ENCODE measurements around the gene SEMA5B.
A peak's percentile ranks its signal among the peaks of the same experiment; 100 is the strongest.

The SEMA5B gene, protein sequence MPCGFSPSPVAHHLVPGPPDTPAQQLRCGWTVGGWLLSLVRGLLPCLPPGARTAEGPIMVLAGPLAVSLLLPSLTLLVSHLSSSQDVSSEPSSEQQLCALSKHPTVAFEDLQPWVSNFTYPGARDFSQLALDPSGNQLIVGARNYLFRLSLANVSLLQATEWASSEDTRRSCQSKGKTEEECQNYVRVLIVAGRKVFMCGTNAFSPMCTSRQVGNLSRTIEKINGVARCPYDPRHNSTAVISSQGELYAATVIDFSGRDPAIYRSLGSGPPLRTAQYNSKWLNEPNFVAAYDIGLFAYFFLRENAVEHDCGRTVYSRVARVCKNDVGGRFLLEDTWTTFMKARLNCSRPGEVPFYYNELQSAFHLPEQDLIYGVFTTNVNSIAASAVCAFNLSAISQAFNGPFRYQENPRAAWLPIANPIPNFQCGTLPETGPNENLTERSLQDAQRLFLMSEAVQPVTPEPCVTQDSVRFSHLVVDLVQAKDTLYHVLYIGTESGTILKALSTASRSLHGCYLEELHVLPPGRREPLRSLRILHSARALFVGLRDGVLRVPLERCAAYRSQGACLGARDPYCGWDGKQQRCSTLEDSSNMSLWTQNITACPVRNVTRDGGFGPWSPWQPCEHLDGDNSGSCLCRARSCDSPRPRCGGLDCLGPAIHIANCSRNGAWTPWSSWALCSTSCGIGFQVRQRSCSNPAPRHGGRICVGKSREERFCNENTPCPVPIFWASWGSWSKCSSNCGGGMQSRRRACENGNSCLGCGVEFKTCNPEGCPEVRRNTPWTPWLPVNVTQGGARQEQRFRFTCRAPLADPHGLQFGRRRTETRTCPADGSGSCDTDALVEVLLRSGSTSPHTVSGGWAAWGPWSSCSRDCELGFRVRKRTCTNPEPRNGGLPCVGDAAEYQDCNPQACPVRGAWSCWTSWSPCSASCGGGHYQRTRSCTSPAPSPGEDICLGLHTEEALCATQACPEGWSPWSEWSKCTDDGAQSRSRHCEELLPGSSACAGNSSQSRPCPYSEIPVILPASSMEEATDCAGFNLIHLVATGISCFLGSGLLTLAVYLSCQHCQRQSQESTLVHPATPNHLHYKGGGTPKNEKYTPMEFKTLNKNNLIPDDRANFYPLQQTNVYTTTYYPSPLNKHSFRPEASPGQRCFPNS

DNA sequence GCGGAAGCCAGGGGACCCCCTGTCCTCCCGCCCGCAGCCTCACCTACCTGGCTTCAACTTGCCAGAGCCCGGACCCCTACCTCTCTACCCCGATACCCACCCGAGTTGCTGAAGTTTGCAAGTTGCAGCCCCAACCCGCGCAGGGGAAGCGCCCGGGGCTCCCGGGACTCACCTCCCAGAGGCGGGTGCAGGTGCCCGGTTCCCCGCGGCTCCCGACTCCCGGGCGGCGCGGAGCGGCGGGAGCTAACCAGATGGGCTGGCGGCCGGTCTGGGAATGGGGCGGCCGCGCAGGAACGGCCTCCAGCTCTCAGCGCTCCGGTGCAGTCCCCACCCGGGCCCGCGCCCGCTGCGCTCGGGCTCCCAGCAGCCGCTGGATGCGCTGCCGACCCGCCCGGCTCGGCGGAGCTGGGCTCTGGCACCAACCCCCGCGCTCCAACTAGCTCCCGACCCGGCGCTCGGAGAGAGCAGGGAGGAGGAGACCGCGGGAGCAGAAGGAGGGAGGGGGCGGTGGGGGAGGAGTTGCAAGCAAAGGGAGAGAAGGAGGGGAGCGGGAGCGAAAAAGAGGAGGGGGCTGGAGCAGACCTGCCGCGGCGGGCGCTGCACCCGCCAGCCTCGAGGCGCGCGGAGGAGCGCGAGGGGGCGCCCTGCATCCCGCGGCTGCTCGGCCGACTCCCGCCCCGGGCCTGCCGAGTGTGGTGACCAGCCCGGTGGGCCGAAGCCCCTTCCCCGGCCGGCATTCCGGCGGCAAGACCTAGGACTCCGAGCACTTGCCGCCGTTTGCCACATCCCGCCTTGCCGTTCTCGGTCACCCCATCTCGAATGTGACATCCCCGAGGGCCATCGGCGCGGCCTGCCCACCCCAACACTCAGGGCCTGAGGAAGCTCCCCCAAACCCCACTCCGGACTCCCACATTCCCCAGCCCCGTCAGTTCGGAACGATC, at the start of gene SEMA5B:
Gene SEMA5B (minus strand): TSS at position 472 of the 941 bp plus-strand sequence. CDS start 66,500 bp downstream, outside the sequence.
- no peak for DNase-seq (ENCODE audit: low read depth)
- TF ChIP-seq CTCF (IDR thresholded peaks at IDR 0.05; ENCODE audit: control insufficient read depth, insufficient read depth, low read depth, low read length, missing control alignments), result peak; percentile 17
- peak within 1 kb of the TSS; percentile 46 for H3K4me3 ChIP-seq (ENCODE audit: control insufficient read depth, low read depth, low read length)

DNA sequence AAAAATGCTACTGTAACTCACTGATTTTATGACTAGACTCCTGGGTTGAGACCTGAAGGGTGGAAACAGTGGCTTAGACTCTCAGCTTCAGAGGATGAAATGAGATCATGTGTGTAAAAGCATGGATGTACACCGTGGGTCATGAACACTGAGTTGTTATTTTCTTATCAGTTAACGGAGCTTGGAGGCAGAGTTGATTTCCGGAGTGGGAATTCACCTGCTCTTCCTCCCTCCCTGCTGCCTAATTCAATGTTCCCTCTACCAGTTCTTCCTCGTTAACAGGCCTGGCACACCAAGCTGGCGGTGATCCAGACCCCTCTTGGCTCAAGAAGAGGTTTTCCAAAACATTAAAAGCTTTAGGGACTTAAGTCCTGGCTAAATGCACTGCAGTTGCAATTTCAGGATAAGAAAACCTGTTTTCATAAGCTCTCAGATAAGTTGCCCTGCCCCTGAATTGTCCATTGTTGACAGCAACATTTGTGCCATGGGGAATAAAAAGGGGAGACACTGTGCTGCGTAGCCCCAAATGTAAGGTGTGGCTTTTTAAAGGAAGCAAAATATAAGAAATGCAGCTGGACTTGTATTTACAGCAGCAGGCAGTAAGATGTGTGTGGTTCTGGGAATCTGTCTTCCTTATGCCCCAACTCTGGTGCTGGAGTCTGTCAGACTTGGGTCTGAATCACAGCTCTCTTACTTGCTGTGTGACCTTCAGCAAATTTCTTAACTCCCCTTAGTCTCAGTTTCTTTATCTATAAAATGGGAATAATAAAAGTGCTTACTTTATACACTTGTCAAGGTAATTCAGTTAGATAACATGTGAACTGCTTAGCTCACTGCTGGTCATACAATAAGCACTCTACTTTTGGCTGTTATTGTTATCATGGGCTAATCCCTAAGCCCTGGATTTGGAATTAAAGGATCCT, 49.2 kb upstream of the SEMA5B start:
- DNase-seq (ENCODE audit: low read depth), result no peak
- TF ChIP-seq CTCF (IDR thresholded peaks at IDR 0.05; ENCODE audit: control insufficient read depth, insufficient read depth, low read depth, low read length, missing control alignments), result no peak
- no peak overlapping the region for H3K4me3 ChIP-seq (ENCODE audit: control insufficient read depth, low read depth, low read length)

GRCh38 chr3:123076112-123076495, 48.5 kb upstream of the SEMA5B start:
- DNase-seq (ENCODE audit: low read depth), result no peak
- no peak for TF ChIP-seq CTCF (IDR thresholded peaks at IDR 0.05; ENCODE audit: control insufficient read depth, insufficient read depth, low read depth, low read length, missing control alignments)
- no peak overlapping the region for H3K4me3 ChIP-seq (ENCODE audit: control insufficient read depth, low read depth, low read length)

DNA sequence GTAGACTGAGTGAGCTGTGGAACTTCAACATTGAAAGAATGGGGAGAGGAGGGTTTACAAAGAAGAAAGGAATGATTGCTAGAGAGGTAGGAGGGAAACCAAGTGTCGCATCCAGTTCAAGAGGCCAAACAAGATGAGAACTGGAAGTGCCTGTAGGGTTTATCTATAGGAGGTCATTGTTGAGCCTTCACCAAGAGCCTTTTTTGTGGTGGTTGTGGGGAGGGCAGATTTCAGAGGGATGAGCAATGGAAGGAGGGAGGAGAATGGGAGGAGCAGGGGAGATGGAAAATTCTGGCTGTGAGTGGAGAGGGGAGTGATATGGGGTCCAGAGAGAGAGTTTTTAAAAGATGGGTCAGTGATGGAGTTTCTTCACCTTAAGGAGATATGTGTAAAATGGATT, 47.8 kb upstream of the SEMA5B start:
- DNase-seq (ENCODE audit: low read depth), result no peak
- no peak overlapping the region for H3K4me3 ChIP-seq (ENCODE audit: control insufficient read depth, low read depth, low read length)
- TF ChIP-seq CTCF (IDR thresholded peaks at IDR 0.05; ENCODE audit: control insufficient read depth, insufficient read depth, low read depth, low read length, missing control alignments), result no peak

GRCh38 chr3:123072564-123072963, 45.0 kb upstream of the SEMA5B start:
- no peak for TF ChIP-seq CTCF (IDR thresholded peaks at IDR 0.05; ENCODE audit: control insufficient read depth, insufficient read depth, low read depth, low read length, missing control alignments)
- DNase-seq (ENCODE audit: low read depth), result no peak
- no peak overlapping the region for H3K4me3 ChIP-seq (ENCODE audit: control insufficient read depth, low read depth, low read length)
